GM21737 (cell line): ENCODE measurements around the gene LGI2.

Experiments used
- ATAC-seq: cut with Tn5 transposase; IDR thresholded peaks from one replicate; pipeline ENCODE4 v1.9.1; 2021; ENCODE audit warnings: mild to moderate bottlenecking, moderate library complexity; ENCODE audit not compliant: unreplicated experiment

LGI2 gene

GRCh38 chr4:24968992-24969391 is 61.8 kb downstream of the LGI2 start:
- ATAC-seq, result no peak

- no peak for ATAC-seq
Measured at GRCh38 chr4:24968278-24968677, 62.5 kb downstream of the LGI2 start.

- ATAC-seq, result no peak
Measured at GRCh38 chr4:24967346-24967745, 63.4 kb downstream of the LGI2 start.

GRCh38 chr4:24966076-24966475 is 64.7 kb downstream of the LGI2 start:
- no peak for ATAC-seq

- ATAC-seq, result no peak
Measured at GRCh38 chr4:24965627-24966026, 65.1 kb downstream of the LGI2 start.

- ATAC-seq, result no peak
Measured at GRCh38 chr4:24963277-24963676, 67.5 kb downstream of the LGI2 start.

- no peak for ATAC-seq
Measured at GRCh38 chr4:24957886-24958285, 72.9 kb downstream of the LGI2 start.

- ATAC-seq, result no peak
Measured at GRCh38 chr4:24956763-24957162, 74.0 kb downstream of the LGI2 start.

GRCh38 chr4:24956091-24956490 is 74.7 kb downstream of the LGI2 start:
- ATAC-seq, result no peak

- ATAC-seq, result no peak
Measured at GRCh38 chr4:24952667-24953066, 78.1 kb downstream of the LGI2 start.

- no peak for ATAC-seq
Measured at GRCh38 chr4:24949970-24950369, 80.8 kb downstream of the LGI2 start.
